ENCODE measurements around the gene CNTNAP5. TPM values are rescaled to one million over a fixed set of nuclear protein-coding genes. Genes with fewer than 3 reads are reported as not detected.

The CNTNAP5 gene
- total RNA-seq, 1 donor from 2014 or later = not detected

DNA sequence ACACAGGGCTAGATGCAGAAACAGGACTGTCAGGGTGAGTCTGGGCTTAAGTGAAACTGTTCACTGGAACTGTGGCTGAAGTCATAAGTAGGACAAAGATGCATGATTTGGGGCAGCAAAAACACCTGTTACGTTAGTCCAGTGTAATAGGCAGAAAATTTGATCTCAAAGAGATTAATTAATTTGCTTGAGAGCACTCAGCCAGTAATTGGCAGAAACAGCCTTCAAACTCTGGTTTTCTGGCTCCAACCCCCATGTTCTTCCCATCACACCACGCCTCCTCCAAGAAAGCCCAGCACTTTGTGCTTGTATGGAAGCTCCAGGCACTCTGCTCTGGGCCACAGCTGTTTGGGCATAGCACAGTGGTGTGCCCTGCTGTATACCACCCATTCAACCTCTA lies 54.0 kb downstream of the CNTNAP5 start:
- TF ChIP-seq, protein P1, sequence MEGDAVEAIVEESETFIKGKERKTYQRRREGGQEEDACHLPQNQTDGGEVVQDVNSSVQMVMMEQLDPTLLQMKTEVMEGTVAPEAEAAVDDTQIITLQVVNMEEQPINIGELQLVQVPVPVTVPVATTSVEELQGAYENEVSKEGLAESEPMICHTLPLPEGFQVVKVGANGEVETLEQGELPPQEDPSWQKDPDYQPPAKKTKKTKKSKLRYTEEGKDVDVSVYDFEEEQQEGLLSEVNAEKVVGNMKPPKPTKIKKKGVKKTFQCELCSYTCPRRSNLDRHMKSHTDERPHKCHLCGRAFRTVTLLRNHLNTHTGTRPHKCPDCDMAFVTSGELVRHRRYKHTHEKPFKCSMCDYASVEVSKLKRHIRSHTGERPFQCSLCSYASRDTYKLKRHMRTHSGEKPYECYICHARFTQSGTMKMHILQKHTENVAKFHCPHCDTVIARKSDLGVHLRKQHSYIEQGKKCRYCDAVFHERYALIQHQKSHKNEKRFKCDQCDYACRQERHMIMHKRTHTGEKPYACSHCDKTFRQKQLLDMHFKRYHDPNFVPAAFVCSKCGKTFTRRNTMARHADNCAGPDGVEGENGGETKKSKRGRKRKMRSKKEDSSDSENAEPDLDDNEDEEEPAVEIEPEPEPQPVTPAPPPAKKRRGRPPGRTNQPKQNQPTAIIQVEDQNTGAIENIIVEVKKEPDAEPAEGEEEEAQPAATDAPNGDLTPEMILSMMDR (IDR thresholded peaks at IDR 0.05) = no peak
- DNase-seq (ENCODE audit: extremely low spot score, unreplicated experiment) = no peak
- no peaks in the 10 kb centered on the region for H3K27me3 Mint-ChIP-seq (ENCODE audit: unreplicated experiment)
- H3K27ac Mint-ChIP-seq (ENCODE audit: unreplicated experiment) = no peak overlapping the region
- H3K9me3 Mint-ChIP-seq (ENCODE audit: unreplicated experiment) = peaks cover 17% of the 10 kb centered on the region
- no peaks in the 10 kb centered on the region for H3K36me3 Mint-ChIP-seq (ENCODE audit: unreplicated experiment)
- no peaks in the 10 kb centered on the region for H3K4me1 Mint-ChIP-seq (ENCODE audit: unreplicated experiment)
- H3K4me3 Mint-ChIP-seq (ENCODE audit: unreplicated experiment) = no peak overlapping the region

DNA sequence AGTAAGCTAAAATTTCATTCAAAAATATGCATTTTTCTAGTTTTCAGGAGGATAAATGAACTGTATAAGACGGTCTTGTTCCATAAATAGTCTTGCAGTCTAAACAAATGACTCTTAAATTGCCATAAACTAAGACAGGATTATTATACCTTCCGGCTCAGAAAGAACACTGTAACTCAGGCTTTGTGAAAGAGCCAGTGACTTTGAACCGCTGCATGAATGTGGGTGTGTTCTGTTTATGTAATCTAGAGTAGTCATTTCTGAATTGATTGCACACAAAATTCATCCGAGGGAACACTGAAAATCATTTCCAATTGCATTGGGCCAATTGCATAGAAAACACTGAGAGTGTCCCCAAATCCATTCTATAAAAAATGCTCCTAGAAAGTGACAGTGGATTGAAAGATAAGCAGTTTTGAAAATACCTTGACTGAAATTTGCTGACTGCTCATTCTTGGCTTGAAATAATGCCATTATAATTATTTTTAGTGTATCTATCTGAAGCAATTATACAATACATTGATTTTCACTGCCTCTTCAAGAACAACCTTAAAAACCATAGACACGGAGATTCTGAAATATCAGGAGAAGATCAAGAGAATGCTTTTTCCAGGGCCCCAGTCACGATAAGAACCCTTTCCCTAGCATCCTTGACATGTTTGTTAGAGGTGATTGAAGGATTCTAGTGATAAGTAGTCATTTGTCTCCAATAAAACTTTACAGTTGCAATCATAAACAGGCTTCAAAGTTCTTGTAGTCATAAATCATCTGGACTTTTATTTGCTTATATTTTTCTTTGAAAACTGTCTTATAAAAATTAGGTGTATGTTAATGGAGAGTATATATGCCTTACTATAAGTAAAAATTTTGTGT lies 55.4 kb downstream of the CNTNAP5 start:
- no peaks in the 10 kb centered on the region for H3K36me3 Mint-ChIP-seq (ENCODE audit: unreplicated experiment)
- H3K27ac Mint-ChIP-seq (ENCODE audit: unreplicated experiment) = no peak overlapping the region
- TF ChIP-seq, protein P1 (IDR thresholded peaks at IDR 0.05) = no peak
- H3K9me3 Mint-ChIP-seq (ENCODE audit: unreplicated experiment) = peaks cover 17% of the 10 kb centered on the region
- DNase-seq (ENCODE audit: extremely low spot score, unreplicated experiment) = no peak
- H3K27me3 Mint-ChIP-seq (ENCODE audit: unreplicated experiment) = no peaks in the 10 kb centered on the region
- no peaks in the 10 kb centered on the region for H3K4me1 Mint-ChIP-seq (ENCODE audit: unreplicated experiment)
- no peak overlapping the region for H3K4me3 Mint-ChIP-seq (ENCODE audit: unreplicated experiment)

DNA sequence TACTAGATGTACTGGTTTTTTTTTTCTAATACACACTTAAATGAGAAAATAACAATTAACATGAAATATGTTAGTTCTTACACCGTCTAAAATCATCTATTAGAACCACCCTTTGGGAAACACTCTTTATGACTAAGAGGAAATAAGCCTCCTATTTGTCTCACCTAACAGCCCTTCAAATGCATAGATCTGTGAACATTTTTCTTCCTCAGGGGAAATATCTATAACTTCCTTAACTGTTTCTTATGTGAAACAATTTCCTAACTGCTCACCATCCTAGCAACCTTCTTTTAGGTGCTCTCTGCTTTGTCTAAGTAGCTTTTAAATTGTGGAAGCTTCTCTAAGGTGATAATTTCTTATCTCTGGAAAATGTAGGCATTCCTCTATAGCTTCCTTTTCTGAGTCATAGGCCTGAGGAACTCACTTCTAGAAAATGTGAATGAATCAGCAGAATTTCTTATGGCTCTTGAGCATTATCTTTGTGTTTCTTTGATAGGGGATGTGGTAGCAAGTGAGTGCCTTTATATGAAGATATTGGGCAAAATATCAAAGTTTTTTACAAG lies 56.1 kb downstream of the CNTNAP5 start:
- H3K27ac Mint-ChIP-seq (ENCODE audit: unreplicated experiment) = no peak overlapping the region
- TF ChIP-seq, protein P1 (IDR thresholded peaks at IDR 0.05) = no peak
- no peaks in the 10 kb centered on the region for H3K27me3 Mint-ChIP-seq (ENCODE audit: unreplicated experiment)
- no peaks in the 10 kb centered on the region for H3K4me1 Mint-ChIP-seq (ENCODE audit: unreplicated experiment)
- DNase-seq (ENCODE audit: extremely low spot score, unreplicated experiment) = no peak
- H3K36me3 Mint-ChIP-seq (ENCODE audit: unreplicated experiment) = no peaks in the 10 kb centered on the region
- H3K9me3 Mint-ChIP-seq (ENCODE audit: unreplicated experiment) = peaks cover 20% of the 10 kb centered on the region
- no peak overlapping the region for H3K4me3 Mint-ChIP-seq (ENCODE audit: unreplicated experiment)

DNA sequence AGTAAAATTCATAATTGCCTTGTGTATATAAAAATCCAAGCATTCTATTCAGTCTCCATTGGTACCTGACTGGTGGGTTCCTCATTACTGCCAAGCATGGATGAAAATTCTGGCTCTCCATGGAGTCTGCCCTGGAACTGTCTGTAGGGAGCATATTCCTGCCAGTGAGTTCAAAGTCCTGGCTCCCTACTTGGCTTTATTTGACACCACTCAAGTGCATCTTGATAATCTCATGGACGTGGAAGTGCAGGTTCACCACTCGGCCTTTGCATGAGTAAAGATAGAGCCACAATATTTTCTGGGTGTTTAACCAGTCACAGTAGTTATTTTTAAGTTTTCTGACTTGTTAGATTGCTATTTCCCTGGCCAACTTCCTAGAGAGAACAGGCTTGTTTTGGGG lies 63.5 kb downstream of the CNTNAP5 start:
- H3K9me3 Mint-ChIP-seq (ENCODE audit: unreplicated experiment) = peaks cover 55% of the 10 kb centered on the region
- no peak overlapping the region for H3K27ac Mint-ChIP-seq (ENCODE audit: unreplicated experiment)
- H3K27me3 Mint-ChIP-seq (ENCODE audit: unreplicated experiment) = no peaks in the 10 kb centered on the region
- H3K4me1 Mint-ChIP-seq (ENCODE audit: unreplicated experiment) = no peaks in the 10 kb centered on the region
- DNase-seq (ENCODE audit: extremely low spot score, unreplicated experiment) = no peak
- H3K4me3 Mint-ChIP-seq (ENCODE audit: unreplicated experiment) = no peak overlapping the region
- TF ChIP-seq, protein P1 (IDR thresholded peaks at IDR 0.05) = no peak
- H3K36me3 Mint-ChIP-seq (ENCODE audit: unreplicated experiment) = no peaks in the 10 kb centered on the region

- TF ChIP-seq, protein P1 (IDR thresholded peaks at IDR 0.05) = no peak
- no peak overlapping the region for H3K27ac Mint-ChIP-seq (ENCODE audit: unreplicated experiment)
Observed at GRCh38 chr2:124091721-124092120, 66.6 kb downstream of the CNTNAP5 start.

More at GRCh38 chr2:124091721-124092120, 66.6 kb downstream of the CNTNAP5 start:
- no peak for DNase-seq (ENCODE audit: extremely low spot score, unreplicated experiment)
- no peaks in the 10 kb centered on the region for H3K36me3 Mint-ChIP-seq (ENCODE audit: unreplicated experiment)
- peaks cover 51% of the 10 kb centered on the region for H3K9me3 Mint-ChIP-seq (ENCODE audit: unreplicated experiment)
- no peaks in the 10 kb centered on the region for H3K4me1 Mint-ChIP-seq (ENCODE audit: unreplicated experiment)
- H3K27me3 Mint-ChIP-seq (ENCODE audit: unreplicated experiment) = no peaks in the 10 kb centered on the region
- H3K4me3 Mint-ChIP-seq (ENCODE audit: unreplicated experiment) = no peak overlapping the region
